ENCODE data around the gene RRH.

Gene RRH

DNA sequence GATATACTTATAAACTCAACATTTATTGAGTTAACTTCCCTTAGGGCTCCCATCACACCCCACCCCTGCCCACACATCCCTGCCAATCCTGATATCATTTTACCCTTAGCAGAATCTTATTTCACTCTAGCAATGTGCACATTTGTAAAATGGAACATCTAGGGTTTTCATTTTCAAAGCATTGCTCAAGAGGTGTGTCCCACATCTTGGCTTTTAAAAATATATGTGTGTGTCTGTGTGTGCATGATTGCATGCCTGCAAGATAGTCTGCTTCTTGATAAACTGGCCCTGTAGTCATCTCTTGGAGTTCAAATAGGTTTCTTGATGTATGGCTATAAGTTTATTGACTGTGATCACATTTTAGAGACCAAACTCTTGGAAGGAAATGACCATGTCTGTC lies 58.5 kb downstream of the RRH start:
- no peak for DNase-seq (ENCODE audit: low read depth in 4 of 4, low spot score in 1 of 4)

GRCh38 chr4:109887071-109887470 lies 59.3 kb downstream of the RRH start:
- no peak for DNase-seq (ENCODE audit: low read depth in 4 of 4, low spot score in 1 of 4)

- no peak for DNase-seq (ENCODE audit: low read depth in 4 of 4, low spot score in 1 of 4)
Observed at GRCh38 chr4:109890076-109890475, 62.3 kb downstream of the RRH start.

Measured in stimulated activated CD4-positive, alpha-beta T cell treated with anti-CD3 and anti-CD28 coated beads, Interleukin-1b, Interleukin-23, amount 100 ng/mL, for 24 hours (primary cell).